SK-N-MC (cell line): ENCODE results near the gene SYN1.

ENCODE experiments used
- EZH2 ChIP-seq: fragments of 200-600 bp; sonication (generic); IDR thresholded peaks from one replicate; pipeline ENCODE4 v1.6.1; 2017; ENCODE audit warnings: antibody characterized with exemption
- FOXP2 ChIP-seq: optimal IDR thresholded peaks from 2 replicates; pipeline ENCODE3; 2011; ENCODE audit warnings: mild to moderate bottlenecking, moderate library complexity; ENCODE audit not compliant: insufficient read depth; ENCODE audit errors: extremely low read length, control extremely low read depth
- POLR2AphosphoS5 ChIP-seq: IDR thresholded peaks from 2 replicates; pipeline ENCODE4 v1.6.1; 2012; ENCODE audit warnings: mild to moderate bottlenecking, low read depth, low read length, borderline replicate concordance

DNA sequence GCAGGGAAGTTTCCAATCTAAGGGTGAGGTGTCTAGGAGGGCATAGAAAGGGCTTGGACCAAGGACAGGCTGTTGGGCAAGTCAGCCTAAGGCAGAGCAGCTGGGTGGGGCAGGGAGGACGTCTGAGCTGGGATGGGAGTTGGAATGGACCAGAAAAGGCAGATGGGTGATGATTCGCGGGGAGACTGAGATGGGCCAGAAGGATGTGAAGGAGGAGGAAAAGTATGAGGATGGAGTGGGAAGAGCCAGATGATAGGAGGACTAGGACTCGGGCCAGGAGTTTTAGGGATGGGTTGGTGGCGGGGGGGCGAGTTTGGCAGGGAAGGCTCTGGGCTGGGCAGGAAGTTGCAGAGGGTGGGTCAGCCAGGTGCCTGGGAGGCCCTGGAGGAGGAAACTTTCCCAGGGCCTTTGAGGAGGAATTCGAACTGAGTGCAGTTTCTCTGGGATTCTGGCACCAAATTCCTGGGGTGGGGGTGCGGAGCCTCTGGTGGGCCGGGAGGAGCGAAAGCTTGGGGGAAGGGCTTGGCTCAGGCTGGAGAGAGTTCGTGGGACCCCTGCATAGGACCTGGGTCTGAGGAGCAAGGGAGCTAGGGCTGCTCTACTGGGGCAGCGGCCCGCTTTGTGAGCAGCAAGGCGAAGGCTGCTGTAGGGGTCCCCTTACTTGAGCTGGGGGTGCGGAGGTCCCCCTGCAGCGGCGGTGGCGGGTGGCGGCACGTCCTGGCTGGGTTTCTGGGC is 46.1 kb downstream of the SYN1 start:
- TF ChIP-seq FOXP2 (no peak), EZH2 (no peak), POLR2AphosphoS5 (no peak)
